AG20443 (cell line): ENCODE results near the gene KLHL29.

Experiments
- DNase-seq: peaks from one replicate; pipeline ENCODE4 v3.0.0; 2012; ENCODE audit warnings: low spot score, mixed read lengths

Gene KLHL29

DNA sequence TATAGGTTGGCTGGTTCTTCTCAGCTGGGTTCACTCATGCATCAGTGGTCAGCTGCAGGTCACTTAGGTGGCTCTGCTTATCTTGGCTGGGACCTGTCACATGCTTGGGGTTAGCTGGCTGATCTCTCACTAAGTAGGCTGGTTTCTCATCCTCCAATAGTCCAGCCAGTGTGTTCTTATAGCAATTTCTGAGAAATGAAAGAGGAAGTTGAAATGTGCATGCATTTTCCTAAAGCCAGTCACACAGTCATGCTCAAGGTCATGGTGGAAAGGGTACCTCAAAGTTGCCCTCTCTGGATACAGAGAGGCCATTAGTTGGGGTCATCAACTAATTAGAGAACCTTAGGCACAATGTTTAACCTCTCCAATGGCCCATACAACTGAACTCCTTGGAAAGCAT is 64.4 kb downstream of the KLHL29 start:
- no peak for DNase-seq

DNA sequence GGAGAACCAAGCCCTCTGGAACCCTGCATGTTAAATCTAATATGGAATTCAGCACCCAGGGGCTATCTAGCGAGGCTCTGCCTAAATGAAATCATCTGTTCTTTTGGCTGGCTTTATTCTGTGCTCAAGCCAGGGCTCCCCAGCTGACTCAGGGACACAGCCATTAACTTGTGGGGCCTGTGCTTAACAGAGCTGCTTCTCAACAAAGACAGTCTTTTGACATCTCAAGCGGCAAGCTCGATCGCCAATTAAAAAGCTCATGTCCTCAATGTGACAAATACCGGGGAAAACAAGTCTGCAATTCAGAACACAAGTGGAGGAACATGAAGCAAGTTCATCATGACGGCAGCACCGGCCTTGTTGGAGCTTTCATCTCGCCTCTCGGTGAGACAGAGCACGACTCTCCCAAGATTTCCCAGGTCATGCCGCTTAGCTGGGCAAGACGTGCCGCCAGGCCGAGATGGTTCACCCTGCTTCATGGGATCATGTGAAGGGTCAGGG is 64.9 kb downstream of the KLHL29 start:
- no peak for DNase-seq

DNA sequence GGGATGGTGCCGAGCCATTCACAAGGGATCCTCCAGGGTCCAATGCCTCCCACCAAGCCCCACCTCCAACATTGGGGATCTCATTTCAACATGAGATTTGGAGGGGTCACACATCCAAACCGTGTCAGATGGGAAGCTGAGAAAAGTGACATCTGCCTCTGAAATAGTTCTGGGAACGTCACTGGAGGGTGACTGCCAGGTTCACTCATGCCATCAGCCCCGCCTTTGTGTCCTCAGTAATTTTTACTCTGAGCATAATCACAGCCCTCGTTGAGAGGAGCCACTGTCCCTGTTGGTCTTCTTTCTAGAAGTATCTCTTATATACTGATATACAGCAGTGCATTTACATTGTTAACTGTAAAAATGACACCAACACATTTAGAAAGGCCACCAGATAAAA is 67.4 kb downstream of the KLHL29 start:
- no peak for DNase-seq

DNA sequence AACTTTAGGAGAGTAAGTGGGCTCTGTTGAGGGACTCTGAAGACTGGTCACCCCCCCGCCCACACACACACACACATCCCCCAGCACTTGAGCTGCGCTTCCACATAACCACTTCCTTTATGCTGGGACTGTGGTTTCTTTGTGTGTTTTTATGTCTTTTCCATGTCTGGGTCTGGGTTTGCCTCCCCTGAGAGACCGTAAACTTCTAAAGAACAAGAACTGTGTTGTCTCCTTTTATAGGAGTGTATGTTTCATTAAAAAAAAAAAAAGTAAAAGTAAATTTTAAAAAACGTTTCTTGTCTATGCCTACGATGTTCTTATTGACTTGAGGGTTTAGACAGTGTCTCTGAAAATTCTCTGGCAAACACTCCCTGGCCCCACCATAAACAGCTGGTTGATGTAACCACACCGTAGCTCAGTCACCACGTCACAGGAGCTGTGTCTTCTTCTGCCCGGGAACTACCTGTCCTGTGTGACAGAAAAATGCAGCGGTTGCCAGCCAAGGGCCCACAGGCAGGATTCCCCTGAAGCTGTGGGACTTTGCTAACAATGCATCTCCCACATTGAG is 68.0 kb downstream of the KLHL29 start:
- no peak for DNase-seq

DNA sequence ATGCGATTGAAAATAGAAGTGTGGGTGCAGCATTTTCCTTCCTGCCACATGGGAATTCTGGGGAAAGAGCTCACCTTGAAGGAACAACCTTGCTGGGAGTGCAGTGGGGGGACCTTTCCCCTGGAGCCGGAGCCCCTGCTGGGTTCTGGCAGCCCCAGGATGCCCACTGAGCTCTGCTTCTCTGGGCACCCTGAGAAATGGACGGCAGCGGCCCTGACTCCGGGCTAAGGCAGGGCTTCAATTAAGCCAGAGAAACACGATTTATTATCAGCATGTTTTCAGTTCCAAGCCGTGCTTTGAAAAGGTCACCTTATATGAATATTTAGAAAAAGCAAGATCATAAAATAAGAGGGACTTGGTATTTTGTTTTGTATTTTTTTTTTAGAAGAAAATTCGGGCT is 68.5 kb downstream of the KLHL29 start:
- DNase-seq: no peak

DNA sequence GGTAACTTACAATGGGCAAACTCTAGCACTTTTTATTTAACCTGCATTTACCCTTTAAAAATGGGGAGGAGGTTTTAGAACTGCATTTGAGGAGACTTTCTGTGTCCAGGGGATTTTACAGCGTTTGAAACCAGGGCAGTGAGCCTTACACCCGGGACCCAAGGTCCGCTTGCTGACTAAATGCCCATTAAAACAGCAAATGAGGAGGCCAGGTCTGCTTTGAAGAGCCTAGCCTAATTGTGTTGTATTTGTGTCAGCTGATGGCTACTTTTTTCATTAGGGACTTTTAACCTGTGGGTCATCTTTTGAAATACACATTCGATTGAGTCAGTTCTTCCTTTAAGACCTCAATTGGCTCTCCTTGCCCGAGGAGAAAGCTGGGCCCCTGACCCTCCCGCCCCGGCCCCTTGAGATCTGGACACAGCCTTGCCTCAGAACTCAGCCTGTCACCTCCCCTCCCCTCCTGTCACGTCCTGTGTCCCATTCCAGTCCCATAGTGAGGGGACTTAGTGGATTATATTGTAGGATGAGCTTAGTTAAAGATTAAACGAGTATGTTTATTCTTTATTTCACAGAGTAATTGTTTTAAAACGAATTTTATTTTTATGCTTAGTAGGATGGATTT is 69.0 kb downstream of the KLHL29 start:
- no peak for DNase-seq

DNA sequence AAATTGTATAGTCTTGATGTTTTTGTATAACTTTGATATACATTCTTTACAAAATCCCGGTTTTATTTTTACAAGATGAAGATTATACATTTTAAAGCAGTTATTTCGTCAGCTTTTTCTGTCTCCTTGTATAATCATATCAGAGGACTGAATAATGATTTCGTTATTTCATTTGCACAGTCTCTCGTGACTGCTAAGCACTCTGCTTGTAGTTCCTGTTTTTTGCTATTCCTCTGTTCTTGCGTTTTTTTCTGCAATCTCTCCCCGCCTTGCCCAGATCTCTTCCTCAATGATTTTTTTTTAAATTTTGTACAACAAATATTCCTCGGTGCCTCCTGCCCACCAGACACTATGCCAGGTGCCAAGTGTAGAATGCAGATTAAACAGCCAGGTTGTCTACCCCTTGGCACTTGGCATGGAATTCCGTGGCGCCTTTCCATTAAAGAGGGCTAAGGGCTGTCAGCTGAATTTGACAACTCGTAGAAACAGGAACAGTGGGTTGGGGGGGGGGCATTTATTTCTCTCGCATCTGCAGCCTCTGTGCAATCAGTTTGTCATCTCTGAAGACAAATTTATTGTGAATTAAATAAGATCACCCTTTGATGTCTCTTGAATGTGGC is 69.6 kb downstream of the KLHL29 start:
- DNase-seq: no peak

DNA sequence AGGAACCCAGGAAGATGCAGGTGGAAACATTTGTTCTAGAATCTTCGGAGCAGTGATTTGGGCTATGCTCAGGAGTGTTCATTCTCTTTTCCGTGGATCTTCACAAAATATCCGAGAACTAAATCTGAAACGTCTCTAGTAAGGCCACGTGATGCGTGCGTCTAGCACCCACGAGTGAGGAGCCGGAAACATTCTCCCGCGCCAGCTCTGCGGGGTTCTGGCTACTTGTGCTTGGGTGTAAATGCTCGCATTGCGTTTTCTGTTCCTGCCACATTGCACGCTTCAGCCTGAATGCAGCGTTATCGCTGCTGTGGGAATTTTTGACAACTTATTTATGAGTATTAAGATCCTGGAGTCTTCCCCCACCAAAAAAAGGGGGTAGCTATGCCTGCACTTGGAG is 71.4 kb downstream of the KLHL29 start:
- DNase-seq: no peak

DNA sequence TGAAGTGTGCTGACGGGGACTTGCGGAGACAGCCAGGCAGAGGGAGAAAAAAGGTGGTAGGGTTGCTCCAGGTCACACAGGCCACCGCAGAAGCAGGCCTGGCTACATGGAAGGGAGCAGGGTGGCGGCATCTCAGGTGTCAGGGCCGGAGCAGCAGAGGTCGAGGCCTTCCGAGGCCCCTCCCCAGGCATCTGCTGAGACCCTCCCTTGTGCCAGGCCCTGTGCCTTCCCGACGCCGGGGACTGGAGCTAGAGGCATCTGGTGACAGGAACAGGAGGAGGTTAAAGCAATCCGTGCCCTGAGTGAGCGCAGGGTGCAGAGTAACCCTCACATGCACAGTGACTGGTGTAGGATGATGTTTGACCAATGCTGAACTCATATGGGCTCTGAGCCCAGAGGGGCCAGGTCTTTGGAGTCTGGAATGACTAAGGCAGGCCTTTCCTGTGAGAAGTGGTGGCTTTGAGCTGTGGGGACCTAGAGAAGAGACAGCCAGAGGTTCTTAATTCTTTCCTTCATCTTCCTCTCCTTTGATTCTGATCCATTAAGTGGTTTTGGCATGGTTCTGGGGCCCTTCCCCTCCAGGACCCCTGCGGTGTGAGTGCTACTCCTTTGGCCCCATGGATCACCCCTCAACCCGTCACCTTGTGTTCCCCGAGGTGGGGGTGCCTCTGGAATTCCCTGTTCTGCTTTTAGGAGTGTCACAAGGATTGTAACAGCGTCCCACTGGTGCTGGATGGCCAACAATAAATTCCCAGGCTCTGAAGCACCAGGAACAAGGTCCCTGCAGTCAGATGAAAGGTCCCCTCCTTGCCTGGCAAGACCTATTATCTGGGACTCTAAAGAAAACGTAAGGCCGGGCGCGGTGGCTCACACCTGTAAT is 72.1 kb downstream of the KLHL29 start:
- DNase-seq: peak; percentile 40

DNA sequence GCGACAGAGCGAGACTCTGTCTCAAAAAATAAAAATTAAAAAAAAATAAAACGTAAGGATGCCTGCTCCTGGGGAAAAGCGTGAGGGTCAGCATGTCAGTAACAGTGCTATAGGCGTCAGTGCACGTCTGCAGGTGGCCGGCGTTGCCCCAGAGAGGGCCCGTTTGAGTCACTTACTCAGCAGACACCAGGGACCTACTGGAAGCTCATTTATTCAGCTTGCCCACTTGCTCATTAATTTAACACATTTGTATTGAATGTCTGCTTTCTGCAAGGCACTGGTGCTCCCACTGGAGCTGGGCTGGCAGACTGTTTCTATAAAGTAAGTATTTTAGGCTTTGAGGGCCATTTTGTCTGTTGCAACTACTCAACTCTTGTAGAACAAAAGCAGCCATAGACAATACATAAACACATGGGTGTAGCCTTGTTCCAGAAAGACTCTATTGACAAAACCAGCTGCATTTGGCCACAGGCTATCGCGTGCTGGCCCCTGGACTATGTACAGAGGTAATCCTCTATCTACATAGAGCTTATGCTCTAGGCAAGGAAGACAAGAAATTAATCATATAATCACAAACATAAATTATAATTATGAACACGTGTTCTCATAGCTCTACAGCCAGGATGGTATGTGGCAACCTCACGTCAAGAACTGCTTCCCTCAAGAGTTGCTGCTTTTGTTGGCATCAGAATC is 73.2 kb downstream of the KLHL29 start:
- DNase-seq: no peak

DNA sequence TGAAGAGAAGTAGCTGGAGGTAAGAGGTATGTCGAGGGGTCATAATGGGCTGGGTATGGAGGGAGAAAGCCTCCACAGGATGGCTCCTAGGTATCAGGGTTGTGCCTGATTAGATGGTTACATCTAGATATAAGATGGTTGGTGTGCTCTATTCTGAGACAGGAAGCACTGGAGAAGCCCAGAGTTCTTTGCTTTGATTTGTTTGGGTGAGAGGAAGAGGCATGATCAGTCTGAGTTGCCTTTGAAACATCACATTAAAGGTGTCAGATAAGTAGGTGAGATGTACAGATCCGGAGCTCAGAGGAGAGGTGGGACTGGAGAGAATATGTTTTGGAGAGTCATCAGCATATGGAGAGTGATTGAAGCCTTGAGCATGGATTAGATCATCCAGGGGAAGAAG is 74.1 kb downstream of the KLHL29 start:
- no peak for DNase-seq

DNA sequence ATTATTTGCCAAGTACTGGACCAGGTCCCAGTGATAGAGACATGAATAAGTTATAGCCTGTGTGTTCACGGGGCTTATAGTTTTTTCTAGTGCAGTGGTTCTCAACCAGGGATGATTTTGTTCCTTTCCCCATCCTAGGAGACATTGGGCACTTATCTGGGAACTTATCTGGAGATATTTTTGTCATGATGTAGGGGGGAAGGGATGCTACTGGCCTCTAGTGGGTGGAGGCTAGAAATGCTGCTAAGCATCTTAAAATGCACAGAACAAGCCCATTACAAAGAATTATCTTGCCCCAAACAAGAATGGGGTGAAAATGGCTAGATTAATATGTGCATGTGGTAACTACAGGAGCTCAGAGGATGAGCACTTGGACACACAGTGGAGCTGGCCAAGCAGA is 75.2 kb downstream of the KLHL29 start:
- peak; percentile 38 for DNase-seq

DNA sequence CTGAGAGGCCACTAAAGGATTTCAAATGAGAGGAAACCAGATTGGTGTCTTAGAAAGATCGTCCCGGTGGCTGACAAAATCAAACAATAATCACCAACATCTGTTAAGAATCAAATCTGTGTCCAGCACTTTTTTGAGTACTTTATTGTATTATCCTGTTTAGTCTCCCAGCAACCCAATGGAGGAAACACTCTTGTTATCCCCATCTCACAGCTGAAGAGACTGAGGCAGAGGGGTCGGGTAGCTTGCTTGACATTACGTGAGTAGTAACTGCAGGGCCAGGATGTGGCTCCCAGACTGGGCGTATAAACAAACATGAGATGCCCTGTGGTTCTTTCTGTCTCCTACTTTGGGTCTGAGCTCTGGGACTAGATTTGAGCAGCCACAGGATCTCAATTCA is 76.0 kb downstream of the KLHL29 start:
- no peak for DNase-seq

DNA sequence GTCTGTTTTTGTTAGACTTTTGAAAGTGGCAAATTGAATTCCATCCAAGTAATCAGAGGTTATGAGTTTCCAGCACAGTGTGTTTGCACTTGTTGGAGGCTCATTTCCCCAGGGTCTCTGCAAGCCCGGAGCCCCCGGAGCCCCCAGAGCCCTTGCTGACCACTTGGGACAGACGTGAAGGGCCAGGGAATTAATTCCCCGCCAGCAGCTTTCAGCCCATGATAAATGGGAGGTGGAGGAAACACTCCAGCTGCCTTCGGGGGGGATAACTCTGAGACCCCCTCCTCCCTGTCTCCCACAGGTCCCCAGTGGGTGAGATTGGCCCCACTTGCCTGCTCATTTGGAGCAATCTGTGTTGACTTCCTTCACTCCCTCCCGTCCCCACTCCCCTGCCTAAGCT is 79.2 kb downstream of the KLHL29 start:
- DNase-seq: no peak

DNA sequence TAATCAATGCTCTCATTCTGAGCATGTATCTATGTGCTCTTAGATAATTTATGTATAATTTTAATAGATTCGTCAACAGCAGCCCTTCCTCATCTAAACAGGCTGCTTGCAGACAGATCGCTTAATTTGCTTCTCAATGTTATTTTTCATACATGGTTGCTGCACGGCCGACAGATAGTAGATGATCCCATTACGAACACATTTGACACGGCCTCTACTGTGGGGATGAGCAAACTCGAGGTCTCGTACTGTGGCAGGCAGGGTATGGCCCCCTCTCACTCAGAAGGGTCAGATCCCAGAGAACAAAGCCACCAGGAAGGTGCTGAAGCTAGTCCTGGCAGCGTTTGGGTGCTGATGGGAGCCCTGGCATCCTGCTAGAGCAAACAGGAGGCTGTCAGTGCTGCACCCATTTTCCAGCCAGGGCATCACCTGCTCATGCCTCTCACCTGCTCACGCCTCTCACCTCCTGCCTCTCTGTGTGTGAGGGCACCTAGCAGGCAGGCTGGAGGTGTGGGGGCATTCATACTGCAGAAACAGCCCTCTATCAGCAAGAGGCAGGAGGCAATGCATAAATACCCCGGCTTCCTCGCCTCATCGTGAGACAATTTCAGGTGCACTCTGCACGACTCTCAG is 80.0 kb downstream of the KLHL29 start:
- DNase-seq: no peak

DNA sequence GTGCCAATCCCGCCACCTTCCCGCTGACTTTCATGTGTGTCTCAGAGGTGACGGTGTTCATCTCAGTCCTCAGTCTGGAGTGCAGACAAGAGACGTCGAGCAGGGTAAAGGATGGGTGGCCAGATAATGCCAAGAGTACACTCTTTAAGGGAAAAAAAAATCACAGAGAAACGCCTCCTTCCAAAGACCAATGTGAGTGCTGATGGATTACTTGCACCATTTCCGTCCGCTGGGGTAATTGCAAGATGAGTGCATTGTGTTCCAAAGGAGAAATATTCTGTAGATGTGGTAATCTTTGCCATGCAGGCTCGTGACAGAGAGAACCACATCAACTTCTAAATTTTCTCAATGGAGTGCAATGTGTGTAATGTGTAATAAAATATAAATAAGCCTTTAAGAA is 81.0 kb downstream of the KLHL29 start:
- DNase-seq: no peak

DNA sequence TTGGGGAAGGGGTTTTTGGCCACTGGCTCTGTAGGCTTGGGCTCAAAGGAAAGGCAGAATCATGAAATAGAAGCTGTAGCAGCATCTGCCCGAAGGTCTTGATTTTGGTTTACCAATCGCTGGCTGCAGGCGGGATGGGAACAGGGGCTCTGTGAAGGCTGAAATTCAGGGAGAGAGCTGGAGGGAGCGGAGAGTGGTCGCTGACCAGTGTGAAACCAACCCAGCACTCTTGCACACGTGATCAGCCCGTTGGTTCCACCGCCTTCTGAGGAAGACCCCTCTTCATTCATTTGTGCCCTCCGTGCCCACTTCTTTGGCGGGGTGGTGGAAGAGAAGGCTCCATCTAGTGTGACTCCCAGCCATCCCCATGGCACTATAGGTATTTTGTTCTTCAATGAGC is 82.6 kb downstream of the KLHL29 start:
- DNase-seq: no peak

DNA sequence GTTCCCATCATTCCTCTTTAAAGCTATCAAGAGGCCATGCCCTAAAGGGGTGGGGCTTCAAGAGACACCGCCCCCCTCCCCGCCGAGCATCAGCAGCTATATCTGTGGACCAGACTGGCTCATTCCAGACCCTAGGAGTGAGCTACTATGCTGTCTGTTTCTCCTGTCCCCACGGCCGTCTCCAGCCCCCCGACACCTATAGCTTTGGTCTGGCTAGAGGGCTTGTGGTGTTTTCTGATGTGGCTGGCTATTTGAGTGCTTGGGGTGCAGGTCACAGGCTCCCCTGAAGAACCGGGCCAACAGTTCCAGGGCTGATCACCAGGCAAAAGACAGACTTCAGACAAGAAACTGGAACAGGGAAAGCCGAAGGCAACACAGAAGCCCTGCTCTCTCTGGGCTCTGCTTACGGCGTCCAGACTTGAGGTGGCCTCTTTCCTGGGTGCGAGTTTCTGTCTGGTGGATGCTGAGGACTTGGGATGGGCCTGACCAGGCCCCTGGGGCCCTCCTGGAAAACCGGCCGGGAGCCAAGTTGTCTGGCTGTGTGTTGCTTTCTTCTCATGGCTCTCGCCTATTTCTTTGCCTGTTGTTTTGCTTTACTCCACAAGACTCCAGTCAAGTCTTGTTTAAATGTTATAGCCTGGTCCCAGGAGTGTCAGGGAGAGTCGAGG is 83.6 kb downstream of the KLHL29 start:
- DNase-seq: no peak

DNA sequence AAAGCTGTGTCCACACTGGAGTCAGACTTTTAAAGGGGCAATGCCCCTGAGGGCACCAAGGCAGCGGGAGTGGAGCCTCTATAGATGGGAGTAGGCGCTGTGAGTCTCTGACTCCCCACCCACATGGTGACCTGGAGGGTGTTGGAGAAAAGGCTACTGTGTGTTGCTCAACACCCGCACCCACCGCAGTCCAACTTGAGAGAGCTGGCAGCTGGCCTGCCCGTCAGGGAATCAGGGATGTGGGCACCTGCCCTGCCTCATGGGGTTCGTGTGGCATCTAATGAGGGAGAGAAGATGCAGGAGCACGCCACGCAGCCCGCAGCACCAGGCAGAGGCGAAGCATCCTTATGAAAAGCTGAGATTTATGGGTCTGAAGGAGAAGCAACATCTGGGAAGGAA is 84.2 kb downstream of the KLHL29 start:
- DNase-seq: no peak

DNA sequence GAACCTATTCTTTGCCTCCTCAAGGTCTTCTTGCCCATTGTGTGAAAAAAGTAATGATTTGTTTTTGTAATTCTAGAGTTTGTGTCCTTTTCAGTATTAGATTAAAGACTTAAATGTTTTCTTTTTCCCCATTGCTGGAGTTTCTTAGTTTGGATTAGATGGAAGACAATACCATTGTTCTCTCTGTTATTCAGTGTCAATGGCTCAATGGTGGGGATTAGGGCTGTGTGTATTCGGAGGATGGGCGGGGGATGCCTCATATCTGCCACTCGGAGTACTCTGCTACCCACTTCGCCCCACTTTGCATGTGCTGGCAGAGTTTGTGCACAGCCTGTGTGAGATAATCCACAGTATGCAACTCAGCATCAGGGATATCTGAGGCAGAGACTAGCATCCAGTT is 90.1 kb downstream of the KLHL29 start:
- no peak for DNase-seq

DNA sequence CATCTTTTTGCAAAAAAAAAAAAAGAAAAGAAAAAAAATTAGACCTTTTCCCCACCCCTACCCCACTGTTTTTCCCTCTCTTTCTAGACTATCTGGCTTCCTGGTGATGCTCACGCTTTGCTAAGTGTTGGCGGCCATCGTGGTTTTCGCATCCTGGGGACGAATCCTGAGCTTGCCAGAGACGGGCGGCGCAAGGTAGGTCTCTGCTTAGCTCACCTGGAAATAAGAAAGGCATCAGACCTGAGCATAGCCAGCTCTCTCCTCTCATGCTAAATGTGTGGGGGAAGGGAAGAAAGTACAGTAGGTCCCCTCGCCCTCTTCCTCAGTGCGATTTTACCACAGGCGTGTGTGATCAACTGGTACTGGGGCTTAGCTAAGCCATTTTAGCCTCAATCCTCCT is 90.5 kb downstream of the KLHL29 start:
- no peak for DNase-seq
